AG08395 (cell line): ENCODE data around the gene ZBTB46.
"Not testable (repeated sequence)": the region's sequence is repeated elsewhere in the genome, so short reads cannot be mapped to it uniquely, and the experiment has no call there.

Experiments used
- DNase-seq: peaks from one replicate; pipeline ENCODE4 v3.0.0; 2012; ENCODE audit warnings: mixed read lengths, low spot score

ZBTB46 gene

GRCh38 chr20:63734111-63734945 is 96.7 kb downstream of the ZBTB46 start:
- DNase-seq: no peak

- DNase-seq: no peak
Observed at GRCh38 chr20:63733579-63734081, 97.4 kb downstream of the ZBTB46 start.

GRCh38 chr20:63733117-63733516 is 97.9 kb downstream of the ZBTB46 start:
- DNase-seq: no peak

- no peak for DNase-seq
Observed at GRCh38 chr20:63732118-63733095, 98.7 kb downstream of the ZBTB46 start.

GRCh38 chr20:63731410-63731809 is 99.7 kb downstream of the ZBTB46 start:
- DNase-seq: no peak

- DNase-seq: not testable (repeated sequence)
Observed at GRCh38 chr20:63730189-63730733, 100.8 kb downstream of the ZBTB46 start.

- DNase-seq: not testable (repeated sequence)
Observed at GRCh38 chr20:63722967-63723622, 108.0 kb downstream of the ZBTB46 start.

GRCh38 chr20:63718996-63719395 is 112.1 kb downstream of the ZBTB46 start:
- DNase-seq: no peak

GRCh38 chr20:63714858-63715257 is 116.2 kb downstream of the ZBTB46 start:
- no peak for DNase-seq

- DNase-seq: no peak
Observed at GRCh38 chr20:63712191-63712590, 118.9 kb downstream of the ZBTB46 start.

- no peak for DNase-seq
Observed at GRCh38 chr20:63711085-63711645, 119.9 kb downstream of the ZBTB46 start.

- no peak for DNase-seq
Observed at GRCh38 chr20:63709149-63709527, 121.9 kb downstream of the ZBTB46 start.

GRCh38 chr20:63708301-63709148 is 122.5 kb downstream of the ZBTB46 start:
- no peak for DNase-seq

GRCh38 chr20:63707558-63708300 is 123.3 kb downstream of the ZBTB46 start, which contains the start of the genes ARFRP1 and ZGPAT:
TSS of gene ARFRP1 (minus strand) at chr20:63707976. CDS start at chr20:63707091, 885 bp downstream.
TSS of gene ZGPAT (plus strand) at chr20:63708039. CDS start at chr20:63708581, 542 bp downstream.
- DNase-seq: peak; percentile 89

- peak; percentile 51 for DNase-seq
Observed at GRCh38 chr20:63706852-63707557, 124.1 kb downstream of the ZBTB46 start.

GRCh38 chr20:63706027-63706695 is 124.9 kb downstream of the ZBTB46 start:
- DNase-seq: no peak

GRCh38 chr20:63705232-63706026 is 125.6 kb downstream of the ZBTB46 start:
- DNase-seq: no peak
